Calu3 (cell line): ENCODE results near the gene LMF2. TPM values are rescaled to one million over a fixed set of nuclear protein-coding genes. Genes with fewer than 3 reads are reported as not detected.

ENCODE experiments used
- BruUV-seq: library from RNA; stranded (reverse); fragments of 400-500 nt; replicated peaks from 2 replicates; lab custom pipeline; 2021; lab: Mats Ljungman, UMichigan
- CTCF ChIA-PET: fragments of 300-600 bp; sonication (Branson Sonifier 250); formaldehyde crosslinking; loops from one replicate; lab custom pipeline; 2022; ENCODE audit warnings: antibody characterized with exemption; lab: Charles Lee
- DNase-seq: peaks from one replicate; pipeline ENCODE4 v3.0.0; 2022
- H3K27ac Mint-ChIP-seq: one replicate; pipeline ENCODE4 v1.8.0; 2022; ENCODE audit warnings: mixed read lengths; ENCODE audit not compliant: unreplicated experiment
- H3K27me3 Mint-ChIP-seq: one replicate; pipeline ENCODE4 v1.8.0; 2022; ENCODE audit warnings: mixed read lengths; ENCODE audit not compliant: unreplicated experiment
- H3K36me3 Mint-ChIP-seq: one replicate; pipeline ENCODE4 v1.8.0; 2022; ENCODE audit warnings: mild to moderate bottlenecking, moderate library complexity, mixed read lengths; ENCODE audit not compliant: insufficient read depth, unreplicated experiment
- H3K4me1 Mint-ChIP-seq: one replicate; pipeline ENCODE4 v1.8.0; 2022; ENCODE audit warnings: mild to moderate bottlenecking, low read depth, mixed read lengths; ENCODE audit not compliant: unreplicated experiment
- H3K4me3 Mint-ChIP-seq: one replicate; pipeline ENCODE4 v1.8.0; 2022; ENCODE audit warnings: mild to moderate bottlenecking, low read depth, moderate library complexity, mixed read lengths; ENCODE audit not compliant: unreplicated experiment
- H3K9me3 Mint-ChIP-seq: one replicate; pipeline ENCODE4 v1.8.0; 2022; ENCODE audit warnings: low read depth, mixed read lengths; ENCODE audit not compliant: unreplicated experiment
- CTCF ChIP-seq: fragments of 200-600 bp; IDR thresholded peaks from one replicate; pipeline ENCODE4 v1.8.0; 2022; ENCODE audit warnings: antibody characterized with exemption; ENCODE audit not compliant: unreplicated experiment
- intact Hi-C: fragments of 100-400 bp; cut with micrococcal nuclease; formaldehyde crosslinking; loops from one replicate; pipeline ENCODE4 v1.10.0; 2022; ENCODE audit not compliant: unreplicated experiment
- total RNA-seq: library from RNA; stranded (reverse); gene quantifications from 2 replicates; pipeline ENCODE4 v1.2.3, GENCODE V29; 2022

The LMF2 gene
- total RNA-seq, 1 experiment from 2014 or later, result 85.2 TPM

GRCh38 chr22:50461979-50462540 lies 45.4 kb downstream of the LMF2 start:
- Mint-ChIP-seq H3K4me1 (peaks cover 8% of the 10 kb centered on the region), H3K36me3 (peaks cover 72% of the 10 kb centered on the region), H3K9me3 (no peaks in the 10 kb centered on the region), H3K4me3 (no peak overlapping the region), H3K27me3 (no peaks in the 10 kb centered on the region), H3K27ac (no peak overlapping the region)
- CTCF ChIA-PET, result no interaction called here
- DNase-seq, result no peak
- TF ChIP-seq CTCF, result no peak
- BruUV-seq, result no TSS peak
- intact Hi-C loops, result no loop called here

DNA sequence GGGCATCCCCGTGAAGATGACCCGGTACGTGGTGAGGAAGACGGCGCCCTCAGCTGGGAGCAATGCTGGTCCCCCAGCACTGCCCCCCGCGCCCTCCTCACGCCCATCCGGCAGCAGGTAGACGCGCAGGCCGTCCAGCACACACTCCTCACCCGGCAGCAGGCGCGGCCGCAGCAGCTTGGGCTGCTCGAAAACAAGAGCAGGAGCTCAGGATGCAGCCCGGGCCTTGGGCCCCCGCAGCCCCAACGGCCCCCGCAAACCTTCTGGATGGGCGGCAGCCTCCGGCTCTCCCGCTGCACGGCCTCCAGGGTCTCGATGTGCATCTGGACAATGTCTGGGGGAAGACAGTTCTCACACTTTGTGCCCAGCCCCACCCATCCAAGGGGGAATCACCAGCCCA lies 46.0 kb downstream of the LMF2 start:
- no peak overlapping the region for H3K4me3 Mint-ChIP-seq
- no TSS peak for BruUV-seq
- peaks cover 72% of the 10 kb centered on the region for H3K36me3 Mint-ChIP-seq
- intact Hi-C loops, result no loop called here
- H3K9me3 Mint-ChIP-seq, result no peaks in the 10 kb centered on the region
- no peak for TF ChIP-seq CTCF
- no peak for DNase-seq
- CTCF ChIA-PET, result interaction anchor here (0.5 kb wide), 1 partner anchor 159 kb away, joined by 4 read pairs; no protein-coding TSS in a partner anchor
- H3K27ac Mint-ChIP-seq, result no peak overlapping the region
- peaks cover 8% of the 10 kb centered on the region for H3K4me1 Mint-ChIP-seq
- no peaks in the 10 kb centered on the region for H3K27me3 Mint-ChIP-seq

DNA sequence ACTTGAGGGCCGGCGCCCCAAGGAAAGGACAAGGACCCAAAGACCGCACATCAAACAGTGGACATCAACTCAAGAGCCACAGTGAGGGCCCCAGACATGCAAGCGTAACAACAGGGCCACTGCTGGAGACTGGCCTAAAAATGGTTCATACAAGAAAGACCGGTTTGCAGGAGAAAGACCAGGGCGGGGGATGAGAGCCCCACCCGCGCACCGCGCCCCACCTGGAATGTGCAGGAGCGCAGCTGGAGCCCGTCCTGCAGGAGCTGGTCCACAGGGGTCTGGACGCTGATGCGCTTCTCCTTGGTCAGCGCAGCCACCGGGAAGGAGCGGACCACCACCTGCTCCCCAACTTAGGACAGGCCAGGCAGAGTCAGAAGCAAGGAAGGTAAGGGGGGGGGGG lies 46.6 kb downstream of the LMF2 start:
- CTCF ChIA-PET, result interaction anchor here (0.5 kb wide), 1 partner anchor 160 kb away, joined by 4 read pairs; no protein-coding TSS in a partner anchor
- intact Hi-C loops, result no loop called here
- H3K9me3 Mint-ChIP-seq, result no peaks in the 10 kb centered on the region
- peaks cover 8% of the 10 kb centered on the region for H3K4me1 Mint-ChIP-seq
- no peak overlapping the region for H3K27ac Mint-ChIP-seq
- no TSS peak for BruUV-seq
- DNase-seq, result no peak
- H3K4me3 Mint-ChIP-seq, result no peak overlapping the region
- TF ChIP-seq CTCF, result no peak
- H3K36me3 Mint-ChIP-seq, result peaks cover 67% of the 10 kb centered on the region
- H3K27me3 Mint-ChIP-seq, result no peaks in the 10 kb centered on the region

GRCh38 chr22:50459496-50460140 lies 47.9 kb downstream of the LMF2 start:
- peaks cover 69% of the 10 kb centered on the region for H3K36me3 Mint-ChIP-seq
- CTCF ChIA-PET, result interaction anchor here (0.6 to 1.4 kb wide), 3 partner anchors 14 to 42 kb away, joined by 3 to 4 read pairs (median 4); no protein-coding TSS in a partner anchor
- peaks cover 8% of the 10 kb centered on the region for H3K4me1 Mint-ChIP-seq
- no peaks in the 10 kb centered on the region for H3K27me3 Mint-ChIP-seq
- no peak for DNase-seq
- H3K9me3 Mint-ChIP-seq, result no peaks in the 10 kb centered on the region
- no TSS peak for BruUV-seq
- H3K27ac Mint-ChIP-seq, result no peak overlapping the region
- intact Hi-C loops, result no loop called here
- no peak overlapping the region for H3K4me3 Mint-ChIP-seq
- peak; percentile 25 for TF ChIP-seq CTCF
